PFSK-1 (cell line): ENCODE results near the gene RPL32.

ENCODE experiments used
- FOXP2 ChIP-seq: optimal IDR thresholded peaks from 2 replicates; pipeline ENCODE3; 2011; ENCODE audit warnings: borderline replicate concordance, control low read depth, inconsistent platforms; ENCODE audit not compliant: insufficient read depth; ENCODE audit errors: extremely low read length, extremely low read depth
- POLR2AphosphoS5 ChIP-seq: IDR thresholded peaks from 2 replicates; pipeline ENCODE4 v1.6.1; 2012; ENCODE audit warnings: low read depth, mild to moderate bottlenecking, control low read depth, low read length, moderate library complexity
- REST ChIP-seq, 2 experiments: IDR thresholded peaks; 2 replicates each; pipeline versions ENCODE4 v1.6.1 to v1.8.0; 2011 to 2012; ENCODE audit warnings: low read depth in 2 of 2, low read length in 2 of 2, control low read depth in 1 of 2, inconsistent platforms in 1 of 2, mild to moderate bottlenecking in 1 of 2, moderate library complexity in 1 of 2; ENCODE audit not compliant: insufficient read depth in 1 of 2
- SIN3A ChIP-seq: IDR thresholded peaks from 2 replicates; pipeline ENCODE4 v1.6.1; 2012; ENCODE audit warnings: mild to moderate bottlenecking, low read length, moderate library complexity, borderline replicate concordance; ENCODE audit not compliant: insufficient read depth
- TAF1 ChIP-seq: IDR thresholded peaks from 2 replicates; pipeline ENCODE4 v1.6.1; 2012; ENCODE audit warnings: low read length, control low read depth, borderline replicate concordance; ENCODE audit not compliant: insufficient read depth

RPL32 gene

GRCh38 chr3:12871404-12871983 lies 30.1 kb upstream of the RPL32 start:
- TF ChIP-seq TAF1, result no peak
- no peak for TF ChIP-seq POLR2AphosphoS5
- TF ChIP-seq REST (IDR thresholded peaks at IDR 0.05; ENCODE audit: insufficient read depth in 1 of 2, low read depth in 2 of 2, low read length in 2 of 2), result no peak
- TF ChIP-seq SIN3A, result no peak
- TF ChIP-seq FOXP2, result no peak

GRCh38 chr3:12870942-12871341 lies 29.6 kb upstream of the RPL32 start:
- TF ChIP-seq TAF1 (no peak), REST (IDR thresholded peaks at IDR 0.05; ENCODE audit: insufficient read depth in 1 of 2, low read depth in 2 of 2, low read length in 2 of 2) (no peak), FOXP2 (no peak), POLR2AphosphoS5 (no peak), SIN3A (no peak)

- TF ChIP-seq POLR2AphosphoS5, result no peak
- TF ChIP-seq REST (IDR thresholded peaks at IDR 0.05; ENCODE audit: insufficient read depth in 1 of 2, low read depth in 2 of 2, low read length in 2 of 2), result no peak
- no peak for TF ChIP-seq FOXP2
- TF ChIP-seq SIN3A, result no peak
- no peak for TF ChIP-seq TAF1
Measured at GRCh38 chr3:12869035-12869621, 27.8 kb upstream of the RPL32 start.

- TF ChIP-seq POLR2AphosphoS5 (no peak), TAF1 (no peak), REST (IDR thresholded peaks at IDR 0.05; ENCODE audit: insufficient read depth in 1 of 2, low read depth in 2 of 2, low read length in 2 of 2) (no peak), FOXP2 (no peak), SIN3A (no peak)
Measured at GRCh38 chr3:12868039-12869034, 27.0 kb upstream of the RPL32 start.
